ENCODE measurements around the gene TRPM8. TPM values are rescaled to one million over a fixed set of nuclear protein-coding genes. Genes with fewer than 3 reads are reported as not detected.

Gene TRPM8
- total RNA-seq, 6 experiments from 2014 or later = 23.9 to 99.5 (median 48.6) TPM

DNA sequence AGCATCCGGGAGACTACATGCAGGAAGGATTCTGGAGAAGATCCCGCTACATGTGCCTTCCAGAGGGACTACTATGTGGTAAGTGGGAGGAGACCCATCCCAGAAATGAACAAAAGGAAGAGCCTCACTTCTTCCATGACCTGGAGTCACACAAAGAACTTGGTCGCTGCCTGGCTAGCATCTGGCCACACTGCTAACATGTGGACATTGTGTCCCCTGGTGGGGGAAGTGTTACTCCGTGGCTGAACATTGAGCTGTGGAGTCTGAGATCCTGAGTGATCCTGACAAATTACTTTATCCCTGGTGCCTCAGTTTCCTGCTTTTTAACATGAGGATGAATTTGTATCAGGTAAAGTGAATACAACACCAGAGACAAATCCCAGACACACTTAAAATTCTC lies 141.7 kb downstream of the TRPM8 start:
- Histone ChIP-seq H3K4me3 (no peak overlapping the region), H3K9me3 (no peaks in the 10 kb centered on the region), H3K27me3 (no peaks in the 10 kb centered on the region), H3K36me3 (no peaks in the 10 kb centered on the region), H3K4me1 (peaks cover 0 to 38% (median 5%) of the 10 kb centered on the region in 4 donors), H3K27ac (no peak overlapping the region)
- intact Hi-C loops (cut with DNase I) = no loop called here
- DNase-seq = no peak
- peak in 3 of 4 donors; percentile 40 to 59 (median 52) for ATAC-seq
- WGBS (ENCODE audit: insufficient coverage, low coverage, low lambda C conversion rate, missing lambda C conversion rate) = 76% methylated on average over 4 of the region's 4 CpGs
- TF ChIP-seq, protein P1, sequence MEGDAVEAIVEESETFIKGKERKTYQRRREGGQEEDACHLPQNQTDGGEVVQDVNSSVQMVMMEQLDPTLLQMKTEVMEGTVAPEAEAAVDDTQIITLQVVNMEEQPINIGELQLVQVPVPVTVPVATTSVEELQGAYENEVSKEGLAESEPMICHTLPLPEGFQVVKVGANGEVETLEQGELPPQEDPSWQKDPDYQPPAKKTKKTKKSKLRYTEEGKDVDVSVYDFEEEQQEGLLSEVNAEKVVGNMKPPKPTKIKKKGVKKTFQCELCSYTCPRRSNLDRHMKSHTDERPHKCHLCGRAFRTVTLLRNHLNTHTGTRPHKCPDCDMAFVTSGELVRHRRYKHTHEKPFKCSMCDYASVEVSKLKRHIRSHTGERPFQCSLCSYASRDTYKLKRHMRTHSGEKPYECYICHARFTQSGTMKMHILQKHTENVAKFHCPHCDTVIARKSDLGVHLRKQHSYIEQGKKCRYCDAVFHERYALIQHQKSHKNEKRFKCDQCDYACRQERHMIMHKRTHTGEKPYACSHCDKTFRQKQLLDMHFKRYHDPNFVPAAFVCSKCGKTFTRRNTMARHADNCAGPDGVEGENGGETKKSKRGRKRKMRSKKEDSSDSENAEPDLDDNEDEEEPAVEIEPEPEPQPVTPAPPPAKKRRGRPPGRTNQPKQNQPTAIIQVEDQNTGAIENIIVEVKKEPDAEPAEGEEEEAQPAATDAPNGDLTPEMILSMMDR (IDR thresholded peaks at IDR 0.05) = peak in 1 of 4 donors; percentile 10
- no peak for TF ChIP-seq POLR2A (IDR thresholded peaks at IDR 0.05)

DNA sequence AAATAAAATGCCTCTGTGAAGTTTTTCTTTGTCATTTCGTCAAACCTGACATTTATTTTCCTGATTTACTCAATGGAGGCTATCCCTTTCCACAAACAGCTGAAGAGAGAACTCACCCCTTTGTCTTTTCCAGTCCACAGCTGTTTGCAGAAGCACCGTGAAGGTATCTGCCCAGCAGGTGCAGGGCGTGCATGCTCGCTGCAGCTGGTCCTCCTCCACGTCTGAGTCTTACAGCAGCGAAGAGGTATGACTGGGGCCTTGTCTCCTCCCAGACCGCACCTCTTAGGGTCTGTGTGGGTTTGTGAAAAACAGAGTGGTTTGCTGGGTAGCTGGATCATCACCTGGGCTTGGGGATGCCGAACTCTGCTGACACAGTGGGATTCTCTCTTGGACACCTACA lies 143.1 kb downstream of the TRPM8 start:
- no peaks in the 10 kb centered on the region for H3K36me3 ChIP-seq
- H3K4me1 ChIP-seq = peaks cover 0 to 38% (median 5%) of the 10 kb centered on the region in 4 donors
- no peaks in the 10 kb centered on the region for H3K9me3 ChIP-seq
- DNase-seq = no peak
- TF ChIP-seq, protein P1 (IDR thresholded peaks at IDR 0.05) = no peak
- TF ChIP-seq POLR2A (IDR thresholded peaks at IDR 0.05) = no peak
- no peak overlapping the region for H3K4me3 ChIP-seq
- intact Hi-C loops (cut with DNase I) = no loop called here
- 83% methylated on average over 8 of the region's 8 CpGs for WGBS (ENCODE audit: insufficient coverage, low coverage, low lambda C conversion rate, missing lambda C conversion rate)
- no peaks in the 10 kb centered on the region for H3K27me3 ChIP-seq
- no peak overlapping the region for H3K27ac ChIP-seq
- no peak for ATAC-seq

DNA sequence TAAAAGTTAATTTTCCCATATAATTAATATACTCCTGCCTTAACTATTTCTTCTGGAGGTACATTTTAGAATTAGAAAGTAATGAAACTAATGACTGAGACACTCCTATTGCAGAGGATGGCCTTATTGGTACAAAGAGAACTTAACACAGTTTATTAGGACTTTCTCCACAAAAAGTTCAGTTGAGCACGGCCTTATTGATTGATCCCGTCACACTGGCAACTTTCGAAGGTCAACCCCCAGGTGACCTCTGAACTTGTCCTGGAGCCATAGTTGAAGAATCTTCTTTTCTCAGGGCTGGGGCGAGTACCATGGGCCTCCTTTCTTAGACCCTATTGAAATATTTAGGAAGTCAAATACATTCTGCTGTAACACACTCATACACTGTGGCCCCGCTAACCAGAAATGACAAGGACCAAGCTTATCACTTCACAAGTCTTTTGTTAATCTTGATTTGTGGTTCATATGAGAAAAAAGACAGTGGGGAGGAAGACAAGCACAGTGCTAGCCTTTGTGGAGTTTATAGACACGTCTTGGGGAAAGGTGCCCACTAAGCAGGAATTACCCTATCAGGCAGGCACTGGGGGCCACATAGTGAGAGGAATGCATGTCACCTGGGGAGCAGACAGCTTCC lies 144.6 kb downstream of the TRPM8 start:
- WGBS (ENCODE audit: insufficient coverage, low coverage, low lambda C conversion rate, missing lambda C conversion rate) = 56% methylated on average over 6 of the region's 6 CpGs
- ATAC-seq = peak; percentile 65 to 87 (median 70)
- Histone ChIP-seq H3K4me3 (no peak overlapping the region), H3K36me3 (peaks cover 0 to 8% (median 0%) of the 10 kb centered on the region in 4 donors), H3K27ac (peak overlapping the region in 1 of 3 donors; percentile 45), H3K27me3 (no peaks in the 10 kb centered on the region), H3K4me1 (peaks cover 0 to 38% (median 5%) of the 10 kb centered on the region in 4 donors), H3K9me3 (no peaks in the 10 kb centered on the region)
- intact Hi-C loops (cut with DNase I) = no loop called here
- TF ChIP-seq, protein P1 (IDR thresholded peaks at IDR 0.05) = no peak
- TF ChIP-seq POLR2A (IDR thresholded peaks at IDR 0.05) = no peak
- DNase-seq = no peak

DNA sequence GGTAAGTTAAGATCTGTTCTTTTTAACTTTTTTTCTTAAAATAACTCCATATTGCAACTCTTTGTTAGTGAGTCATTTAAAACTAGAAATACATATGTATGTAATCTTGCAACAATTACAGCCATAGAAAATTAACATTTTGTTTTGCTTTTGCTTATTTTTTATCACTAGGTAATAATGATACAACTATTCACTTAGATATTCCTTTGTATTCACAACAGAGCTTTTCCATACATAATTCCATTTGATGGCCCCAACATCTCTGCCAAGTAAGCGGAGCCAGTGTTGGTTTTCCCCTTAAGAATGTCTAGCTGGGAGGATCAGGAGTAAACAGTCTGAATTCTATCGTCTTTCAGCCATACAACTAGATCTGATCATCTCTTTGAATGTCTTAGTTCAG lies 149.4 kb downstream of the TRPM8 start:
- 89% methylated on average over 2 of the region's 2 CpGs for WGBS (ENCODE audit: insufficient coverage, low coverage, low lambda C conversion rate, missing lambda C conversion rate)
- H3K4me1 ChIP-seq = peaks cover 0 to 16% (median 2%) of the 10 kb centered on the region in 4 donors
- no peak overlapping the region for H3K27ac ChIP-seq
- TF ChIP-seq POLR2A (IDR thresholded peaks at IDR 0.05) = no peak
- TF ChIP-seq, protein P1 (IDR thresholded peaks at IDR 0.05) = no peak
- DNase-seq = no peak
- no peaks in the 10 kb centered on the region for H3K27me3 ChIP-seq
- no peak for ATAC-seq
- peaks cover 0 to 25% (median 3%) of the 10 kb centered on the region in 4 donors for H3K36me3 ChIP-seq
- no peaks in the 10 kb centered on the region for H3K9me3 ChIP-seq
- no peak overlapping the region for H3K4me3 ChIP-seq
- intact Hi-C loops (cut with DNase I) = no loop called here

Other genes starting within 250 kb of the TRPM8 start
- gene UGT1A9, start 245.5 kb upstream of the TRPM8 start, total RNA-seq = 100 to 1,000 TPM in 4 of 6 experiments, 10 to 100 TPM in 2; 91.6 to 365 (median 108) TPM
- 1 to 10 TPM; 1.3 to 6.9 (median 4.6) TPM for gene UGT1A7, start 235.5 kb upstream of the TRPM8 start, total RNA-seq
- gene UGT1A6, start 224.5 kb upstream of the TRPM8 start, total RNA-seq = 100 to 1,000 TPM in 4 of 6 experiments, 10 to 100 TPM in 2; 79.4 to 315 (median 139) TPM
- gene UGT1A5, start 204.5 kb upstream of the TRPM8 start, total RNA-seq = 10 to 100 TPM in 1 of 6 experiments, 1 to 10 TPM in 5; 1.3 to 10.0 (median 3.8) TPM
- gene UGT1A4, start 198.6 kb upstream of the TRPM8 start, total RNA-seq = 1,000 to 10,000 TPM in 1 of 6 experiments, 100 to 1,000 TPM in 4, 10 to 100 TPM in 1; 98.7 to 1,011 (median 214) TPM
- 100 to 1,000 TPM in 1 of 6 experiments, 10 to 100 TPM in 5; 12.9 to 125 (median 22.0) TPM for gene UGT1A3, start 188.3 kb upstream of the TRPM8 start, total RNA-seq
- 1,000 to 10,000 TPM in 1 of 6 experiments, 100 to 1,000 TPM in 4, 10 to 100 TPM in 1; 97.5 to 1,279 (median 171) TPM for gene UGT1A1, start 157.1 kb upstream of the TRPM8 start, total RNA-seq
- 1 to 10 TPM in 4 of 6 experiments, under 1 TPM in 2; 0.49 to 7.6 (median 2.0) TPM for gene MROH2A, start 139.0 kb upstream of the TRPM8 start, total RNA-seq
- 1 to 10 TPM in 3 of 6 experiments, under 1 TPM in 3; 0.27 to 2.5 (median 0.89) TPM for gene HJURP, start 62.8 kb upstream of the TRPM8 start, total RNA-seq
- gene SPP2, start 133.3 kb downstream of the TRPM8 start, total RNA-seq = 100 to 1,000 TPM in 2 of 6 experiments, 10 to 100 TPM in 4; 31.9 to 177 (median 70.2) TPM

Measured in right lobe of liver (tissue), 6 donors.